ENCODE data around the gene PRKD2. TPM values are rescaled to one million over a fixed set of nuclear protein-coding genes. Genes with fewer than 3 reads are reported as not detected.
A peak's percentile ranks its signal among the peaks of the same experiment; 100 is the strongest.

The PRKD2 gene
- total RNA-seq, 1 donor: 9.0 TPM

- H3K79me2 ChIP-seq (ENCODE audit: insufficient read depth, low read length): peaks cover 45% of the 10 kb centered on the region
- no peak overlapping the region for H3K4me2 ChIP-seq (ENCODE audit: insufficient read depth, low read length)
- H3K27ac ChIP-seq (ENCODE audit: low read depth, low read length): no peak overlapping the region
- H2AFZ ChIP-seq (ENCODE audit: low read length): no peak overlapping the region
- peaks cover 91% of the 10 kb centered on the region for H3K36me3 ChIP-seq (ENCODE audit: insufficient read depth, low read length)
- peaks cover 58% of the 10 kb centered on the region for H4K20me1 ChIP-seq (ENCODE audit: insufficient read depth, low read length)
- no peaks in the 10 kb centered on the region for H3K27me3 ChIP-seq (ENCODE audit: insufficient read depth, low read length)
- H3K4me3 ChIP-seq (ENCODE audit: insufficient read depth, low read length): no peak overlapping the region
- H3K9me3 ChIP-seq (ENCODE audit: low read depth, low read length): no peaks in the 10 kb centered on the region
- peaks cover 11% of the 10 kb centered on the region for H3K4me1 ChIP-seq (ENCODE audit: insufficient read depth, low read length)
- TF ChIP-seq CTCF (IDR thresholded peaks at IDR 0.05; ENCODE audit: extremely low read depth, low read depth, low read length): no peak
- DNase-seq (ENCODE audit: insufficient read length, low spot score, missing footprints): peak; percentile 66
Observed at GRCh38 chr19:46726551-46726950, 9.6 kb upstream of the PRKD2 start.

DNA sequence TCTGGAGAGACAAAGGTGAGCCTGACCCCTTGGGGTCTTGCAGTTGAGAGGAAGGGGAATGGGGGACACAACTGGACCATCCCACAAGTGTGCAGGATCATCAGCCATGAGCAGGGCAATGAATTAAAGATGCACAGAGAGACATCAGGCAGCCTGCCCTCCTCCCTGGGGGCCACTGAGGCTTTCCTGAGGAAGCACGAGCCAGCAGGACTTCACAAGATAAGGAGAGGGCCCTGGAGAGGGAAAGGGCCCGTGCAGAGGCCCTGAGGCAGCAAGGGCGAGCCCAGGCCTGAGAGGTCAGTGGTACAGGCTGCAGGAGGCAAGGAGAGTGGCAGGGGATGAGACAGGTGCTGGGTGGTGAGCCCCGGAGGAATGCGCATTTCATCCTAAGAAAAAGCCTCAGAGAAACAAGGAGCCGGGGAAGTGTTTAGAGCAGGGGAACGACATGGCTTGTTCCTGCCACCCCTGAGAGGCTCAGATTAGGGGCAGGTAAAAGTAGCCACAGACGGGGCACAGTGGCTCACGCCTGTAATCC is 9.0 kb upstream of the PRKD2 start:
- Histone ChIP-seq H3K9me3 (ENCODE audit: low read depth, low read length) (no peaks in the 10 kb centered on the region), H3K4me3 (ENCODE audit: insufficient read depth, low read length) (no peak overlapping the region), H3K4me1 (ENCODE audit: insufficient read depth, low read length) (peaks cover 5% of the 10 kb centered on the region), H4K20me1 (ENCODE audit: insufficient read depth, low read length) (peaks cover 53% of the 10 kb centered on the region), H3K27ac (ENCODE audit: low read depth, low read length) (no peak overlapping the region), H3K36me3 (ENCODE audit: insufficient read depth, low read length) (peaks cover 93% of the 10 kb centered on the region), H3K27me3 (ENCODE audit: insufficient read depth, low read length) (no peaks in the 10 kb centered on the region), H2AFZ (ENCODE audit: low read length) (no peak overlapping the region), H3K4me2 (ENCODE audit: insufficient read depth, low read length) (no peak overlapping the region), H3K79me2 (ENCODE audit: insufficient read depth, low read length) (peaks cover 41% of the 10 kb centered on the region)
- TF ChIP-seq CTCF (IDR thresholded peaks at IDR 0.05; ENCODE audit: extremely low read depth, low read depth, low read length): no peak
- DNase-seq (ENCODE audit: insufficient read length, low spot score, missing footprints): peak; percentile 45

GRCh38 chr19:46725036-46725820 is 8.3 kb upstream of the PRKD2 start:
- no peaks in the 10 kb centered on the region for H3K4me1 ChIP-seq (ENCODE audit: insufficient read depth, low read length)
- H3K79me2 ChIP-seq (ENCODE audit: insufficient read depth, low read length): peaks cover 34% of the 10 kb centered on the region
- H3K4me2 ChIP-seq (ENCODE audit: insufficient read depth, low read length): no peak overlapping the region
- H3K27me3 ChIP-seq (ENCODE audit: insufficient read depth, low read length): no peaks in the 10 kb centered on the region
- no peaks in the 10 kb centered on the region for H3K9me3 ChIP-seq (ENCODE audit: low read depth, low read length)
- no peak overlapping the region for H3K4me3 ChIP-seq (ENCODE audit: insufficient read depth, low read length)
- peaks cover 93% of the 10 kb centered on the region for H3K36me3 ChIP-seq (ENCODE audit: insufficient read depth, low read length)
- no peak overlapping the region for H3K27ac ChIP-seq (ENCODE audit: low read depth, low read length)
- H2AFZ ChIP-seq (ENCODE audit: low read length): no peak overlapping the region
- TF ChIP-seq CTCF (IDR thresholded peaks at IDR 0.05; ENCODE audit: extremely low read depth, low read depth, low read length): no peak
- peaks cover 46% of the 10 kb centered on the region for H4K20me1 ChIP-seq (ENCODE audit: insufficient read depth, low read length)
- peak; percentile 62 for DNase-seq (ENCODE audit: insufficient read length, low spot score, missing footprints)

DNA sequence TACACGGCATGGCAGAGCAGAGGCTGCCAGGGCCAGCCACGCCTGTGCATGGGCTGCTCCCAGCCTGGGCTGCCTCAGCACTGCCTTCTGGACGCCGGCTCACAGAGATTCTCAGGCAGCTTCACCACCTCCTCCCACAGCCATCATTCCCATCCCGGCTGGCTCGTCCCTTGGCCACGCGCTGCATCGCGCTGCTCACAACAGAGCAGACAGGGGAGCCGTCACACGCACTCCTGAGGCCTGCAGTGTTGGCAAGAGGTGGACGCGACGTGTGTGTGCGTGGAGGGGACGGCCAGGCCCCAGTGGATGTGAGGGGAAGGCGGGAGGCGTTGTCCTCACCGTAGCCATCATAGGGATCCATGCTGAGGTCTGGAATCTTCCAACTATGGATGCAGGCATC is 7.6 kb upstream of the PRKD2 start:
- Histone ChIP-seq H4K20me1 (ENCODE audit: insufficient read depth, low read length) (peaks cover 39% of the 10 kb centered on the region), H3K36me3 (ENCODE audit: insufficient read depth, low read length) (peaks cover 89% of the 10 kb centered on the region), H3K27me3 (ENCODE audit: insufficient read depth, low read length) (no peaks in the 10 kb centered on the region), H3K4me2 (ENCODE audit: insufficient read depth, low read length) (no peak overlapping the region), H3K9me3 (ENCODE audit: low read depth, low read length) (no peaks in the 10 kb centered on the region), H2AFZ (ENCODE audit: low read length) (no peak overlapping the region), H3K4me3 (ENCODE audit: insufficient read depth, low read length) (no peak overlapping the region), H3K27ac (ENCODE audit: low read depth, low read length) (no peak overlapping the region), H3K79me2 (ENCODE audit: insufficient read depth, low read length) (peaks cover 27% of the 10 kb centered on the region), H3K4me1 (ENCODE audit: insufficient read depth, low read length) (no peaks in the 10 kb centered on the region)
- TF ChIP-seq CTCF (IDR thresholded peaks at IDR 0.05; ENCODE audit: extremely low read depth, low read depth, low read length): no peak
- peak; percentile 38 for DNase-seq (ENCODE audit: insufficient read length, low spot score, missing footprints)
